T-helper 1 cell treated with Interleukin-12 subunit alpha and Interleukin-12 subunit beta and Interleukin-4 antibody, amounts not matched to agents 30 μg/mL and 1 μg/mL, for 36 hours (primary cell): ENCODE results near the gene CIBAR2.
"Not testable (repeated sequence)": the region's sequence is repeated elsewhere in the genome, so short reads cannot be mapped to it uniquely, and the experiment has no call there.

Experiments
- H3K27ac Mint-ChIP-seq: one replicate; pipeline ENCODE4 v1.8.0; 2021; ENCODE audit warnings: mild to moderate bottlenecking, mixed read lengths
- H3K27me3 Mint-ChIP-seq: one replicate; pipeline ENCODE4 v1.8.0; 2021; ENCODE audit warnings: low read depth, mixed read lengths
- H3K36me3 Mint-ChIP-seq: one replicate; pipeline ENCODE4 v1.8.0; 2021; ENCODE audit warnings: low read depth, mixed read lengths
- H3K4me1 Mint-ChIP-seq: one replicate; pipeline ENCODE4 v1.8.0; 2021; ENCODE audit warnings: low read depth, mixed read lengths
- H3K4me3 Mint-ChIP-seq: one replicate; pipeline ENCODE4 v1.8.0; 2021; ENCODE audit warnings: mild to moderate bottlenecking, moderate library complexity, mixed read lengths
- H3K9me3 Mint-ChIP-seq: one replicate; pipeline ENCODE4 v1.8.0; 2021; ENCODE audit warnings: mixed read lengths

CIBAR2 gene

GRCh38 chr16:85065099-85065498 lies 47.2 kb downstream of the CIBAR2 start:
- Mint-ChIP-seq H3K36me3 (peaks cover 1% of the 10 kb centered on the region), H3K4me1 (no peaks in the 10 kb centered on the region), H3K27me3 (no peaks in the 10 kb centered on the region), H3K4me3 (no peak overlapping the region), H3K9me3 (no peaks in the 10 kb centered on the region), H3K27ac (no peak overlapping the region)

- no peaks in the 10 kb centered on the region for H3K4me1 Mint-ChIP-seq
- peaks cover 2% of the 10 kb centered on the region for H3K36me3 Mint-ChIP-seq
- no peak overlapping the region for H3K27ac Mint-ChIP-seq
- H3K9me3 Mint-ChIP-seq, result no peaks in the 10 kb centered on the region
- no peak overlapping the region for H3K4me3 Mint-ChIP-seq
- no peaks in the 10 kb centered on the region for H3K27me3 Mint-ChIP-seq
These were observed 48.1 kb downstream of the CIBAR2 start for GRCh38 chr16:85064186-85064585.

GRCh38 chr16:85062845-85063244 lies 49.4 kb downstream of the CIBAR2 start:
- Mint-ChIP-seq H3K27me3 (peaks cover under 1% of the 10 kb centered on the region), H3K4me3 (no peak overlapping the region), H3K36me3 (peaks cover 5% of the 10 kb centered on the region), H3K9me3 (no peaks in the 10 kb centered on the region), H3K4me1 (peaks cover 3% of the 10 kb centered on the region), H3K27ac (no peak overlapping the region)

GRCh38 chr16:85062323-85062722 lies 49.9 kb downstream of the CIBAR2 start:
- Mint-ChIP-seq H3K4me1 (peaks cover 6% of the 10 kb centered on the region), H3K27me3 (peaks cover 3% of the 10 kb centered on the region), H3K4me3 (no peak overlapping the region), H3K27ac (no peak overlapping the region), H3K9me3 (no peaks in the 10 kb centered on the region), H3K36me3 (peaks cover 8% of the 10 kb centered on the region)

GRCh38 chr16:85061566-85061965 lies 50.7 kb downstream of the CIBAR2 start:
- Mint-ChIP-seq H3K9me3 (no peaks in the 10 kb centered on the region), H3K36me3 (peaks cover 8% of the 10 kb centered on the region), H3K27me3 (peaks cover 3% of the 10 kb centered on the region), H3K27ac (no peak overlapping the region), H3K4me3 (no peak overlapping the region), H3K4me1 (peaks cover 14% of the 10 kb centered on the region)

- H3K4me1 Mint-ChIP-seq, result peaks cover 30% of the 10 kb centered on the region
- peaks cover 6% of the 10 kb centered on the region for H3K36me3 Mint-ChIP-seq
- H3K27me3 Mint-ChIP-seq, result peaks cover 3% of the 10 kb centered on the region
- H3K9me3 Mint-ChIP-seq, result no peaks in the 10 kb centered on the region
- no peak overlapping the region for H3K27ac Mint-ChIP-seq
- H3K4me3 Mint-ChIP-seq, result no peak overlapping the region
These were observed 53.4 kb downstream of the CIBAR2 start for GRCh38 chr16:85058909-85059308.

- no peak overlapping the region for H3K4me3 Mint-ChIP-seq
- peaks cover 30% of the 10 kb centered on the region for H3K4me1 Mint-ChIP-seq
- no peaks in the 10 kb centered on the region for H3K9me3 Mint-ChIP-seq
- peaks cover 3% of the 10 kb centered on the region for H3K27me3 Mint-ChIP-seq
- H3K27ac Mint-ChIP-seq, result no peak overlapping the region
- peaks cover 6% of the 10 kb centered on the region for H3K36me3 Mint-ChIP-seq
These were observed 54.3 kb downstream of the CIBAR2 start for GRCh38 chr16:85057948-85058347.

- peaks cover 30% of the 10 kb centered on the region for H3K4me1 Mint-ChIP-seq
- no peaks in the 10 kb centered on the region for H3K9me3 Mint-ChIP-seq
- H3K36me3 Mint-ChIP-seq, result peaks cover 6% of the 10 kb centered on the region
- peaks cover 3% of the 10 kb centered on the region for H3K27me3 Mint-ChIP-seq
- no peak overlapping the region for H3K4me3 Mint-ChIP-seq
- H3K27ac Mint-ChIP-seq, result no peak overlapping the region
These were observed 54.9 kb downstream of the CIBAR2 start for GRCh38 chr16:85057212-85057889.

GRCh38 chr16:85056211-85056748 lies 56.0 kb downstream of the CIBAR2 start:
- H3K4me1 Mint-ChIP-seq, result peaks cover 30% of the 10 kb centered on the region
- H3K9me3 Mint-ChIP-seq, result no peaks in the 10 kb centered on the region
- H3K27ac Mint-ChIP-seq, result peak overlapping the region; percentile 85
- peaks cover 6% of the 10 kb centered on the region for H3K36me3 Mint-ChIP-seq
- peaks cover 3% of the 10 kb centered on the region for H3K27me3 Mint-ChIP-seq
- H3K4me3 Mint-ChIP-seq, result peak overlapping the region; percentile 61

- peaks cover 3% of the 10 kb centered on the region for H3K27me3 Mint-ChIP-seq
- H3K27ac Mint-ChIP-seq, result peak overlapping the region; percentile 85
- no peaks in the 10 kb centered on the region for H3K9me3 Mint-ChIP-seq
- peaks cover 30% of the 10 kb centered on the region for H3K4me1 Mint-ChIP-seq
- peak overlapping the region; percentile 61 for H3K4me3 Mint-ChIP-seq
- H3K36me3 Mint-ChIP-seq, result peaks cover 6% of the 10 kb centered on the region
These were observed 56.6 kb downstream of the CIBAR2 start for GRCh38 chr16:85055493-85056210.

GRCh38 chr16:85054948-85055492 lies 57.3 kb downstream of the CIBAR2 start:
- Mint-ChIP-seq H3K4me1 (peaks cover 30% of the 10 kb centered on the region), H3K27me3 (peaks cover 3% of the 10 kb centered on the region), H3K4me3 (peak overlapping the region; percentile 61), H3K9me3 (no peaks in the 10 kb centered on the region), H3K36me3 (peaks cover 6% of the 10 kb centered on the region), H3K27ac (peak overlapping the region; percentile 85)

- H3K36me3 Mint-ChIP-seq, H3K4me3 Mint-ChIP-seq, H3K9me3 Mint-ChIP-seq, H3K27ac Mint-ChIP-seq, H3K27me3 Mint-ChIP-seq: not testable (repeated sequence)
- H3K4me1 Mint-ChIP-seq, result peaks cover 30% of the 10 kb centered on the region
These were observed 58.0 kb downstream of the CIBAR2 start for GRCh38 chr16:85054321-85054720.

GRCh38 chr16:85052536-85052935 lies 59.7 kb downstream of the CIBAR2 start:
- Mint-ChIP-seq H3K4me1 (peaks cover 25% of the 10 kb centered on the region), H3K27ac (no peak overlapping the region), H3K27me3 (no peaks in the 10 kb centered on the region), H3K4me3 (no peak overlapping the region), H3K36me3 (no peaks in the 10 kb centered on the region), H3K9me3 (no peaks in the 10 kb centered on the region)

- no peak overlapping the region for H3K27ac Mint-ChIP-seq
- H3K4me1 Mint-ChIP-seq, result peaks cover 22% of the 10 kb centered on the region
- H3K9me3 Mint-ChIP-seq, result no peaks in the 10 kb centered on the region
- H3K36me3 Mint-ChIP-seq, result no peaks in the 10 kb centered on the region
- H3K4me3 Mint-ChIP-seq, result no peak overlapping the region
- no peaks in the 10 kb centered on the region for H3K27me3 Mint-ChIP-seq
These were observed 60.6 kb downstream of the CIBAR2 start for GRCh38 chr16:85051683-85052082.

GRCh38 chr16:85051067-85051581 lies 61.1 kb downstream of the CIBAR2 start:
- no peaks in the 10 kb centered on the region for H3K27me3 Mint-ChIP-seq
- no peak overlapping the region for H3K27ac Mint-ChIP-seq
- H3K4me3 Mint-ChIP-seq, result no peak overlapping the region
- H3K9me3 Mint-ChIP-seq, result no peaks in the 10 kb centered on the region
- H3K36me3 Mint-ChIP-seq, result no peaks in the 10 kb centered on the region
- H3K4me1 Mint-ChIP-seq, result peaks cover 17% of the 10 kb centered on the region
